Prostate gland (tissue), 2 donors: ENCODE measurements around the gene EML1.

Experiments used
- CTCF ChIP-seq, 4 experiments: fragments of 200-600 bp in 2 of 4; fragments of 450-650 bp in 2 of 4; sonication (generic) in 2 of 4; IDR thresholded peaks; 1 replicate in 3 of 4; 2 replicates in 1 of 4; pipeline ENCODE4 v1.5.1; 2016 to 2019; ENCODE audit warnings: antibody characterized with exemption in 4 of 4, mild to moderate bottlenecking in 2 of 4, moderate library complexity in 2 of 4
- POLR2A ChIP-seq: fragments of 450-650 bp; IDR thresholded peaks from one replicate; pipeline ENCODE4 v1.6.1; 2016; ENCODE audit warnings: antibody characterized with exemption, mild to moderate bottlenecking

- TF ChIP-seq POLR2A = no peak
- TF ChIP-seq CTCF (IDR thresholded peaks at IDR 0.05) = no peak
Observed at GRCh38 chr14:99808515-99808914, 15.3 kb downstream of the EML1 start.
